HepG2 (cell line): ENCODE data around the gene ICE2. TPM values are rescaled to one million over a fixed set of nuclear protein-coding genes. Genes with fewer than 3 reads are reported as not detected.

Experiments
- ATAC-seq: fragments of 200-7000 bp; cut with Tn5 transposase; 3 replicates; pipeline ENCODE4 v1.9.1; 2020; ENCODE audit warnings: mild to moderate bottlenecking, moderate library complexity
- BruUV-seq: library from RNA; stranded (reverse); fragments of 400-500 nt; replicated peaks from 2 replicates; lab custom pipeline; 2021; lab: Mats Ljungman, UMichigan
- CTCF ChIA-PET: fragments of 300-600 bp; formaldehyde crosslinking; extraction: SDS; loops from one replicate; lab custom pipeline; 2021; ENCODE audit warnings: low total read pairs, inconsistent platforms, low intra/inter-chr PET ratio; lab: Yijun Ruan, JAX
- POLR2A ChIA-PET: fragments of 350-600 bp; sonication (Branson Sonifier 250); formaldehyde crosslinking; loops from one replicate; lab custom pipeline; 2020; ENCODE audit warnings: antibody characterized with exemption, inconsistent platforms; lab: Yijun Ruan, JAX
- DNase-seq: peaks from one replicate; pipeline ENCODE4 v3.0.0-alpha.2; 2015; ENCODE audit warnings: low spot score
- FAIRE-seq: peaks from 3 replicates; lab custom pipeline; 2011; peaks lifted over from hg19 to GRCh38; lab: Jason Lieb, UNC
- H2AFZ ChIP-seq: one replicate; pipeline ENCODE4 v1.6.1; 2011; ENCODE audit warnings: low read length, inconsistent platforms
- H3K27ac ChIP-seq: fragments of 300-600 bp; 3 replicates; pipeline ENCODE4 v1.8.0; 2011; ENCODE audit warnings: mixed run types, mild to moderate bottlenecking, mixed read lengths, low read length, inconsistent platforms; ENCODE audit not compliant: insufficient read depth; ENCODE audit errors: extremely low read length
- H3K27me3 ChIP-seq, 2 experiments: fragments of 200-600 bp in 1 of 2; 2 replicates in 1 of 2; 3 replicates in 1 of 2; pipeline versions ENCODE4 v1.6.0 to v1.8.0; 2011; ENCODE audit warnings: low read length in 2 of 2, mild to moderate bottlenecking in 2 of 2, moderate library complexity in 2 of 2, inconsistent platforms in 1 of 2; ENCODE audit not compliant: insufficient read depth in 2 of 2, control insufficient read depth in 1 of 2
- H3K36me3 ChIP-seq, 2 experiments: fragments of 200-600 bp in 1 of 2; replicated peaks in 1 of 2; 2 replicates in 1 of 2; 3 replicates in 1 of 2; pipeline versions ENCODE4 v1.5.1 to v1.8.0; 2011; ENCODE audit warnings: low read length in 2 of 2, inconsistent platforms in 1 of 2; ENCODE audit not compliant: insufficient read depth in 2 of 2, control insufficient read depth in 1 of 2
- H3K4me1 ChIP-seq: 2 replicates; pipeline ENCODE4 v1.5.1; 2012; ENCODE audit warnings: low read length, inconsistent platforms; ENCODE audit not compliant: insufficient read depth
- H3K4me2 ChIP-seq: 2 replicates; pipeline ENCODE4 v1.6.0; 2011; ENCODE audit warnings: low read depth, low read length, inconsistent platforms
- H3K4me3 ChIP-seq, 3 experiments: fragments of 200-600 bp in 1 of 3; sonication (generic), shearing (Covaris generic) in 1 of 3; replicated peaks in 1 of 3; 2 replicates each; pipeline ENCODE4 v1.5.1; 2011 to 2016; ENCODE audit warnings: low read length in 3 of 3, inconsistent platforms in 2 of 3, low read depth in 2 of 3, mild to moderate bottlenecking in 2 of 3, control low read depth in 1 of 3, mixed read lengths in 1 of 3; ENCODE audit not compliant: insufficient read depth in 1 of 3
- H3K79me2 ChIP-seq: one replicate; pipeline ENCODE4 v1.6.1; 2011; ENCODE audit warnings: low read length, inconsistent platforms; ENCODE audit not compliant: insufficient read depth
- H3K9ac ChIP-seq: 2 replicates; pipeline ENCODE4 v1.6.0; 2011; ENCODE audit warnings: mild to moderate bottlenecking, low read depth, low read length, inconsistent platforms; ENCODE audit not compliant: insufficient read depth
- H3K9me3 ChIP-seq: 2 replicates; pipeline ENCODE4 v1.5.1; 2012; ENCODE audit warnings: mild to moderate bottlenecking, low read length
- H4K20me1 ChIP-seq: 2 replicates; pipeline ENCODE4 v1.6.0; 2011; ENCODE audit warnings: inconsistent platforms, mild to moderate bottlenecking, low read length, moderate library complexity; ENCODE audit not compliant: insufficient read depth
- ARID3A ChIP-seq: IDR thresholded peaks from 2 replicates; pipeline ENCODE4 v1.6.1; 2012; ENCODE audit warnings: low read depth, low read length, improper control_type of control experiment
- CTCF ChIP-seq: sonication (generic); formaldehyde crosslinking; IDR thresholded peaks from 2 replicates; pipeline ENCODE4 v1.5.0; 2020; ENCODE audit warnings: mild to moderate bottlenecking, missing genetic modification reagents, moderate library complexity
- KMT2A ChIP-seq: sonication (generic); formaldehyde crosslinking; IDR thresholded peaks from 2 replicates; pipeline ENCODE4 v1.4.0; 2020; ENCODE audit warnings: missing genetic modification reagents
- MXD4 ChIP-seq: IDR thresholded peaks from 2 replicates; pipeline ENCODE4 v1.6.1; 2016; ENCODE audit warnings: mild to moderate bottlenecking, missing biosample characterization, missing genetic modification reagents
- SMC3 ChIP-seq: IDR thresholded peaks from 2 replicates; pipeline ENCODE4 v1.6.1; 2011; ENCODE audit warnings: low read length, improper control_type of control experiment
- STAG1 ChIP-seq: sonication (generic); formaldehyde crosslinking; IDR thresholded peaks from 2 replicates; pipeline ENCODE4 v1.4.0; 2020; ENCODE audit warnings: missing genetic modification reagents
- YY1 ChIP-seq: IDR thresholded peaks from 2 replicates; pipeline ENCODE4 v1.6.1; 2011; ENCODE audit warnings: low read length, low read depth, moderate library complexity, mild to moderate bottlenecking; ENCODE audit not compliant: insufficient read depth, insufficient replicate concordance
- ZBTB20 ChIP-seq: sonication (generic); formaldehyde crosslinking; IDR thresholded peaks from 2 replicates; pipeline ENCODE4 v1.8.1; 2023; ENCODE audit warnings: missing genetic modification reagents, low read depth, mild to moderate bottlenecking, borderline replicate concordance
- ZNF12 ChIP-seq: sonication (generic); formaldehyde crosslinking; IDR thresholded peaks from 2 replicates; pipeline ENCODE4 v1.5.0; 2020; ENCODE audit warnings: missing genetic modification reagents
- WGBS: methylation state at CpG from one replicate; pipeline ENCODE4 v1.1.6; 2017; ENCODE audit warnings: low lambda C conversion rate; 5-methylcytosine and 5-hydroxymethylcytosine counted together
- in situ Hi-C: cut with HindIII; loops from 2 replicates; pipeline ENCODE4 v1.10.0; 2017; ENCODE audit warnings: low pct_unique_long_range_greater_than_20kb; ENCODE audit not compliant: extremely low pct_ligation_motif_present
- intact Hi-C: fragments of 100-400 bp; cut with micrococcal nuclease; formaldehyde crosslinking; loops from one replicate; pipeline ENCODE4 v1.10.0; 2022; ENCODE audit not compliant: unreplicated experiment
- polyA plus RNA-seq, 8 experiments: library from polyadenylated mRNA; depleted of rRNA in 3 of 8; stranded (reverse) in 7 of 8; unstranded in 1 of 8; fragments of >200 nt; fragmentation: Illumina TruSeq in 4 of 8; extraction: Trizol in 4 of 8; gene quantifications; 2 replicates each; pipeline versions ENCODE4 v1.2.1 to v1.2.3, GENCODE V29; 2011 to 2016; ENCODE audit warnings: low read depth in 4 of 8, missing spikeins in 1 of 8, mixed read lengths in 1 of 8; ENCODE audit not compliant: insufficient read depth in 1 of 8
- total RNA-seq, 5 experiments: library from RNA; depleted of rRNA; stranded (reverse); fragments of >200 nt; fragmentation: Illumina TruSeq; extraction: Trizol; gene quantifications; 2 replicates each; pipeline ENCODE4 v1.2.3, GENCODE V29; 2016; ENCODE audit warnings: low read depth in 1 of 5
- TF ChIP-seq, protein P1 (sequence below): IDR thresholded peaks from 2 replicates; pipeline ENCODE4 v1.6.1; 2016

The ICE2 gene
- total and polyA plus RNA-seq, 2 of the 13 experiments (the other 11 are each of a cell fraction or from before 2014, with no cell fraction given), result 24.8 to 26.4 TPM

DNA sequence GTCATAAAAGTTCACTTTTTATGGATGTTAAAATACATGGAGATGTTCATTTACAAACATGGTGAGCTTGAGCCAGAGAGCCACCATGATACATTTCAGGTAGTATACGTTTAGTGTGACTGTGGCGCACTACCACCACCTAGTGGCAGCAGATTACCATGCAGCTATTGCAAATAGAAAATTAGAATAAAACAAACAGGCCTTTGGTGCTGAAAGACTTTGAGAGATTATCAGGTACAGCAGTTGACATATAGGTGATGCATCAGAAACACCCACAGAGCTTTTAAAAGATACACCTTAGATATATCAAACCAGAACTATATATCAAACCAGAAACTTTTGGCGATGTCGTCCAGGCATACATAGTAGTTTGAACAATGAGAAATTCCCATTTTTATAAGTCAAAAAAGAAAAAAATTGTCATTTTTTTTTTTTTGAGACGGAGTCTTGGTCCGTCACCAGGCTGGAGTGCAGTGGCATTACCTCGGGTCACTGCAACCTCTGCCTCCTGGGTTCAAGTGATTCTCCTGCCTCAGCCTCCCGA, 42.0 kb upstream of the ICE2 start:
- DNase-seq (peak; percentile 63), FAIRE-seq (peak; percentile 68), ATAC-seq (peak; percentile 77)
- ChIA-PET CTCF (interaction anchor here (0.8 to 1.3 kb wide), 2 partner anchors 160 to 162 kb away, joined by 3 to 9 read pairs; no protein-coding TSS in a partner anchor), POLR2A (interaction anchor here (0.6 to 1.3 kb wide), 4 partner anchors 43 to 146 kb away, joined by 3 read pairs; no protein-coding TSS in a partner anchor)
- intact Hi-C loops, result loop anchor here (1.0 to 2.0 kb wide), 2 partner anchors 14 to 162 kb away; no protein-coding TSS in a partner anchor
- Histone ChIP-seq H3K79me2 (peaks cover 11% of the 10 kb centered on the region), H4K20me1 (peaks cover 17% of the 10 kb centered on the region), H3K36me3 (peaks cover 5 to 27% of the 10 kb centered on the region in 2 experiments; a peak in 4 of 5 replicates), H3K4me1 (no peaks in the 10 kb centered on the region), H3K27me3 (no peaks in the 10 kb centered on the region), H3K9me3 (no peaks in the 10 kb centered on the region), H3K27ac (no peak overlapping the region), H3K9ac (no peak overlapping the region), H3K4me3 (no peak overlapping the region), H2AFZ (no peak overlapping the region), H3K4me2 (no peak overlapping the region)
- in situ Hi-C loops, result no loop called here
- 71% methylated on average over 8 of the region's 8 CpGs for WGBS
- TF ChIP-seq, protein P1, sequence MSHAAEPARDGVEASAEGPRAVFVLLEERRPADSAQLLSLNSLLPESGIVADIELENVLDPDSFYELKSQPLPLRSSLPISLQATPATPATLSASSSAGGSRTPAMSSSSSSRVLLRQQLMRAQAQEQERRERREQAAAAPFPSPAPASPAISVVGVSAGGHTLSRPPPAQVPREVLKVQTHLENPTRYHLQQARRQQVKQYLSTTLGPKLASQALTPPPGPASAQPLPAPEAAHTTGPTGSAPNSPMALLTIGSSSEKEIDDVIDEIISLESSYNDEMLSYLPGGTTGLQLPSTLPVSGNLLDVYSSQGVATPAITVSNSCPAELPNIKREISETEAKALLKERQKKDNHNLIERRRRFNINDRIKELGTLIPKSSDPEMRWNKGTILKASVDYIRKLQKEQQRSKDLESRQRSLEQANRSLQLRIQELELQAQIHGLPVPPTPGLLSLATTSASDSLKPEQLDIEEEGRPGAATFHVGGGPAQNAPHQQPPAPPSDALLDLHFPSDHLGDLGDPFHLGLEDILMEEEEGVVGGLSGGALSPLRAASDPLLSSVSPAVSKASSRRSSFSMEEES (CRISPR knock-in tag), result no peak
- TF ChIP-seq ZBTB20 (CRISPR knock-in tag), result no peak
- peak; percentile 51; the same call in 1 of the 2 replicates for TF ChIP-seq ARID3A
- peak; percentile 74 for TF ChIP-seq STAG1 (CRISPR knock-in tag)
- no peak for TF ChIP-seq KMT2A
- peak; percentile 78 for TF ChIP-seq CTCF (CRISPR knock-in tag)
- TF ChIP-seq YY1, result peak; percentile 24
- TF ChIP-seq SMC3, result peak; percentile 44; the same call in 1 of the 2 replicates
- TF ChIP-seq ZNF12 (CRISPR knock-in tag), result 0 out of 2 replicates have a peak, but pooled peaks have one; percentile 32
- TF ChIP-seq MXD4, result 0 out of 2 replicates have a peak, but pooled peaks have one; percentile 26
- BruUV-seq, result no TSS peak
